Measurements from ENCODE around the gene RALGPS1. TPM values are rescaled to one million over a fixed set of nuclear protein-coding genes. Genes with fewer than 3 reads are reported as not detected.

RALGPS1 gene
- total and polyA plus RNA-seq, 2 of the 8 experiments (the other 6 are each of a cell fraction or from before 2014, with no cell fraction given) = 20.0 to 23.5 TPM

DNA sequence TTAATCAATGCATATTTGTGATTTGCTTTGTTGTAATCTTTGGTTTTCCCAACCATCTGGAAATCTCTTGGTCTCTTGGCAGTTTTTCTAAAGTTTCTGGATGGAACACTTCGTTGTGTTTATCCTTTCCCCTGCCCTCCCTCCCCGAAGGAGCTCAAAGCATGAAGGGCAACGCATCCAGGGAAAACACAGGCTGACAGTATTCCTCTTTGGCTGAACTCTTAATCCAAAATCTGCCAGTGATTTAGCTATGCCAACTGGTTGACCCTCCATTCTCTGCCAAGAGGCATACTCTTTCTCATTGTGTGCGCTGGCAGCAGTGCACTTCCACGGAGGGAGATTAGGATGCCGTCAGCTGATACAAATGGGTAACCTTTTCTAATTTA is 33.6 kb upstream of the RALGPS1 start:
- Histone ChIP-seq H4K5ac (ENCODE audit: insufficient read length, low read depth, low read length) (no peak overlapping the region), H4K91ac (replicated peaks; ENCODE audit: insufficient read length, low read length) (no peak overlapping the region), H3K79me2 (ENCODE audit: control insufficient read depth in 1 of 2, insufficient read depth in 2 of 2, low read length in 2 of 2) (peaks cover 0 to 10% of the 10 kb centered on the region in 2 experiments; a peak in 2 of 4 replicates), H4K8ac (ENCODE audit: extremely low read depth, insufficient read depth, low read length) (no peak overlapping the region), H2BK20ac (ENCODE audit: low read length) (no peak overlapping the region), H2BK15ac (ENCODE audit: low read length) (no peak overlapping the region), H3K9me3 (ENCODE audit: insufficient read depth in 2 of 2, low read depth in 1 of 2, low read length in 1 of 2) (no peaks in the 10 kb centered on the region), H3K4me2 (ENCODE audit: insufficient read depth in 1 of 2, low read depth in 2 of 2, low read length in 2 of 2) (no peak overlapping the region), H3K4ac (replicated peaks; ENCODE audit: insufficient read length, low read depth, low read length) (no peak overlapping the region), H2BK120ac (replicated peaks; ENCODE audit: low read depth, low read length) (no peak overlapping the region), H3K79me1 (ENCODE audit: low read depth, low read length) (peaks cover 4% of the 10 kb centered on the region), H3K23ac (ENCODE audit: insufficient read length) (no peak overlapping the region), H3K27ac (ENCODE audit: low read depth, low read length) (no peak overlapping the region), H2BK5ac (ENCODE audit: low read depth, low read length) (no peak overlapping the region), H3K18ac (ENCODE audit: extremely low read depth, low read length) (no peak overlapping the region), H2AFZ (ENCODE audit: low read length) (no peak overlapping the region), H3K56ac (replicated peaks; ENCODE audit: insufficient read length, low read depth, low read length) (no peak overlapping the region), H3K27me3 (replicated peaks in 1 of 4; ENCODE audit: control insufficient read depth in 3 of 4, extremely low read depth in 1 of 4, insufficient read depth in 3 of 4, low read length in 3 of 4) (no peaks in the 10 kb centered on the region), H4K20me1 (replicated peaks in 1 of 2; ENCODE audit: control insufficient read depth in 1 of 2, insufficient read depth in 2 of 2, low read length in 2 of 2) (peaks cover 2 to 15% of the 10 kb centered on the region in 2 experiments), H3K9ac (replicated peaks in 1 of 4; ENCODE audit: extremely low read depth in 1 of 4, low read depth in 3 of 4, low read length in 3 of 4) (no peak overlapping the region), H2AK5ac (ENCODE audit: low read depth, low read length) (no peak overlapping the region), H3K36me3 (ENCODE audit: control insufficient read depth in 2 of 4, insufficient read depth in 4 of 4, low read length in 3 of 4) (peaks cover 4 to 24% (median 15%) of the 10 kb centered on the region in 4 experiments; a peak in 5 of 8 replicates), H2BK12ac (ENCODE audit: low read depth, low read length) (no peak overlapping the region), H3K14ac (ENCODE audit: insufficient read length) (no peak overlapping the region), H3K4me3 (ENCODE audit: extremely low read depth in 1 of 4, insufficient read depth in 2 of 4, low read depth in 3 of 4, low read length in 4 of 4) (no peak overlapping the region), H3K4me1 (replicated peaks in 1 of 4; ENCODE audit: control insufficient read depth in 3 of 4, insufficient read depth in 4 of 4, low read length in 3 of 4) (peaks cover 0 to 3% (median under 1%) of the 10 kb centered on the region in 4 experiments; a peak in 4 of 7 replicates), H3K23me2 (ENCODE audit: low read depth, low read length) (no peaks in the 10 kb centered on the region)
- WGBS, 2 experiments (ENCODE audit: extremely low coverage in 1 of 2, insufficient coverage in 1 of 2, insufficient read length in 1 of 2, insufficient replicate concordance in 2 of 2, low coverage in 1 of 2, low lambda C conversion rate in 2 of 2, missing lambda C conversion rate in 1 of 2) = 85% methylated on average over 6 of the region's 6 CpGs; no CpG with 5 or more reads in 1 of the 2 experiments
- ChIA-PET CTCF (ENCODE audit: partially characterized antibody) (no interaction called here), POLR2A (ENCODE audit: partially characterized antibody) (interaction anchor here (0.9 to 1.0 kb wide), 2 partner anchors 8 to 76 kb away, joined by 3 read pairs; no protein-coding TSS in a partner anchor)
- DNase-seq (ENCODE audit: low read depth in 1 of 2, low spot score in 2 of 2) (no peak), FAIRE-seq (no peak)
- TF ChIP-seq POU5F1 (IDR thresholded peaks at IDR 0.05; ENCODE audit: low read depth, low read length) (no peak), ATF3 (IDR thresholded peaks at IDR 0.05; ENCODE audit: insufficient read depth, low read depth, low read length) (no peak), SIN3A (conservative IDR thresholded peaks at IDR 0.05 in 1 of 2, IDR thresholded peaks at IDR 0.05 in 1 of 2; ENCODE audit: low read depth in 1 of 2, low read length in 2 of 2) (no peak), SP1 (IDR thresholded peaks at IDR 0.05; ENCODE audit: low read depth, low read length) (no peak), TAF1 (IDR thresholded peaks at IDR 0.05; ENCODE audit: low read depth, low read length) (no peak), BCL11A (IDR thresholded peaks at IDR 0.05; ENCODE audit: low read depth in 2 of 2, low read length in 2 of 2) (no peak), RFX5 (IDR thresholded peaks at IDR 0.05; ENCODE audit: borderline replicate concordance, low read depth, low read length) (no peak), KDM4A (IDR thresholded peaks at IDR 0.05; ENCODE audit: low read depth, low read length, severe bottlenecking) (no peak), CHD2 (IDR thresholded peaks at IDR 0.05; ENCODE audit: low read length) (no peak), POLR2AphosphoS5 (IDR thresholded peaks at IDR 0.05; ENCODE audit: low read depth, low read length) (no peak), EGR1 (IDR thresholded peaks at IDR 0.05; ENCODE audit: borderline replicate concordance, low read depth, low read length) (no peak), EP300 (IDR thresholded peaks at IDR 0.05; ENCODE audit: borderline replicate concordance in 1 of 2, low read depth in 2 of 2, low read length in 2 of 2) (no peak)
- TF ChIP-seq, protein P1, sequence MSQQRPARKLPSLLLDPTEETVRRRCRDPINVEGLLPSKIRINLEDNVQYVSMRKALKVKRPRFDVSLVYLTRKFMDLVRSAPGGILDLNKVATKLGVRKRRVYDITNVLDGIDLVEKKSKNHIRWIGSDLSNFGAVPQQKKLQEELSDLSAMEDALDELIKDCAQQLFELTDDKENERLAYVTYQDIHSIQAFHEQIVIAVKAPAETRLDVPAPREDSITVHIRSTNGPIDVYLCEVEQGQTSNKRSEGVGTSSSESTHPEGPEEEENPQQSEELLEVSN (IDR thresholded peaks at IDR 0.05) = no peak

Data from H1 (cell line).